HepG2 (cell line): ENCODE results near the gene TRIM3.

Source experiments
- MED1 ChIP-seq: sonication (generic); formaldehyde crosslinking; IDR thresholded peaks from 2 replicates; pipeline ENCODE4 v1.4.0; 2020; ENCODE audit warnings: missing genetic modification reagents
- POLR2A ChIP-seq, 2 experiments: IDR thresholded peaks; 2 replicates each; pipeline ENCODE4 v1.6.1; 2011; ENCODE audit warnings: low read depth in 2 of 2, low read length in 2 of 2, mild to moderate bottlenecking in 1 of 2, moderate library complexity in 1 of 2; ENCODE audit not compliant: insufficient read depth in 1 of 2
- TF ChIP-seq, protein P1 (sequence below): sonication (generic); formaldehyde crosslinking; IDR thresholded peaks from 2 replicates; pipeline ENCODE4 v1.4.0; 2020; ENCODE audit warnings: missing genetic modification reagents

GRCh38 chr11:6456361-6457073, 17.2 kb downstream of the TRIM3 start:
- TF ChIP-seq MED1 (CRISPR knock-in tag) (no peak), POLR2A (IDR thresholded peaks at IDR 0.05; ENCODE audit: insufficient read depth in 1 of 2, low read depth in 2 of 2, low read length in 2 of 2) (no peak)
- TF ChIP-seq, protein P1, sequence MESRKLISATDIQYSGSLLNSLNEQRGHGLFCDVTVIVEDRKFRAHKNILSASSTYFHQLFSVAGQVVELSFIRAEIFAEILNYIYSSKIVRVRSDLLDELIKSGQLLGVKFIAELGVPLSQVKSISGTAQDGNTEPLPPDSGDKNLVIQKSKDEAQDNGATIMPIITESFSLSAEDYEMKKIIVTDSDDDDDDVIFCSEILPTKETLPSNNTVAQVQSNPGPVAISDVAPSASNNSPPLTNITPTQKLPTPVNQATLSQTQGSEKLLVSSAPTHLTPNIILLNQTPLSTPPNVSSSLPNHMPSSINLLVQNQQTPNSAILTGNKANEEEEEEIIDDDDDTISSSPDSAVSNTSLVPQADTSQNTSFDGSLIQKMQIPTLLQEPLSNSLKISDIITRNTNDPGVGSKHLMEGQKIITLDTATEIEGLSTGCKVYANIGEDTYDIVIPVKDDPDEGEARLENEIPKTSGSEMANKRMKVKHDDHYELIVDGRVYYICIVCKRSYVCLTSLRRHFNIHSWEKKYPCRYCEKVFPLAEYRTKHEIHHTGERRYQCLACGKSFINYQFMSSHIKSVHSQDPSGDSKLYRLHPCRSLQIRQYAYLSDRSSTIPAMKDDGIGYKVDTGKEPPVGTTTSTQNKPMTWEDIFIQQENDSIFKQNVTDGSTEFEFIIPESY (CRISPR knock-in tag), result no peak
